Mesenchymal stem cell (in vitro differentiated cells and primary cell): ENCODE data around the gene RPTOR.

Experiments used
- DNase-seq: peaks from one replicate; pipeline ENCODE4 v3.0.0-alpha.2; 2013
- H2AFZ ChIP-seq: one replicate; pipeline ENCODE4 v1.6.1; 2013; ENCODE audit warnings: low read depth, mild to moderate bottlenecking, control low read depth, inconsistent platforms, low read length, moderate library complexity
- H2AK5ac ChIP-seq: 2 replicates; pipeline ENCODE4 v1.6.1; 2013; ENCODE audit warnings: low read length, moderate library complexity, mild to moderate bottlenecking, inconsistent platforms; ENCODE audit not compliant: severe bottlenecking
- H2BK120ac ChIP-seq: one replicate; pipeline ENCODE4 v1.6.1; 2013; ENCODE audit warnings: low read depth, mild to moderate bottlenecking, inconsistent platforms, low read length, moderate library complexity
- H2BK12ac ChIP-seq, 2 experiments: one replicate each; pipeline ENCODE4 v1.6.1; 2013; ENCODE audit warnings: inconsistent platforms in 2 of 2, low read length in 2 of 2, mild to moderate bottlenecking in 2 of 2, moderate library complexity in 2 of 2, control low read depth in 1 of 2
- H2BK15ac ChIP-seq: one replicate; pipeline ENCODE4 v1.6.1; 2013; ENCODE audit warnings: mild to moderate bottlenecking, low read depth, inconsistent platforms; ENCODE audit not compliant: poor library complexity, severe bottlenecking
- H2BK5ac ChIP-seq: 2 replicates; pipeline ENCODE4 v1.6.1; 2013; ENCODE audit warnings: low read depth, mild to moderate bottlenecking, low read length, control low read depth, inconsistent platforms; ENCODE audit not compliant: poor library complexity, severe bottlenecking
- H3K14ac ChIP-seq, 2 experiments: one replicate each; pipeline ENCODE4 v1.6.1; 2013; ENCODE audit warnings: inconsistent platforms in 2 of 2, low read length in 2 of 2, control low read depth in 1 of 2, mild to moderate bottlenecking in 1 of 2, moderate library complexity in 1 of 2
- H3K18ac ChIP-seq, 2 experiments: one replicate each; pipeline ENCODE4 v1.6.1; 2013; ENCODE audit warnings: inconsistent platforms in 2 of 2, low read length in 2 of 2, control low read depth in 1 of 2, low read depth in 1 of 2, mild to moderate bottlenecking in 1 of 2
- H3K23ac ChIP-seq, 2 experiments: one replicate each; pipeline ENCODE4 v1.6.1; 2013; ENCODE audit warnings: inconsistent platforms in 2 of 2, low read length in 2 of 2, mild to moderate bottlenecking in 2 of 2, moderate library complexity in 2 of 2, control low read depth in 1 of 2
- H3K27ac ChIP-seq: 2 replicates; pipeline ENCODE4 v1.5.1; 2013; ENCODE audit warnings: mild to moderate bottlenecking, moderate library complexity, low read length, control low read depth, inconsistent platforms; ENCODE audit not compliant: poor library complexity, severe bottlenecking
- H3K27me3 ChIP-seq, 2 experiments: 2 replicates each; pipeline versions ENCODE4 v1.6.1 to v1.7.0; 2013; ENCODE audit warnings: low read length in 2 of 2, mild to moderate bottlenecking in 2 of 2, moderate library complexity in 2 of 2, control low read depth in 1 of 2, inconsistent platforms in 1 of 2; ENCODE audit not compliant: control insufficient read depth in 1 of 2, insufficient read depth in 1 of 2
- H3K36me3 ChIP-seq, 2 experiments: 2 replicates each; pipeline versions ENCODE4 v1.6.1 to v1.7.0; 2013; ENCODE audit warnings: low read length in 2 of 2, control low read depth in 1 of 2, inconsistent platforms in 1 of 2, low read depth in 1 of 2, mild to moderate bottlenecking in 1 of 2; ENCODE audit not compliant: insufficient read depth in 2 of 2, control insufficient read depth in 1 of 2
- H3K4ac ChIP-seq, 2 experiments: one replicate each; pipeline ENCODE4 v1.6.1; 2013; ENCODE audit warnings: inconsistent platforms in 2 of 2, low read length in 2 of 2, mild to moderate bottlenecking in 2 of 2, moderate library complexity in 2 of 2, control low read depth in 1 of 2, low read depth in 1 of 2
- H3K4me1 ChIP-seq: 2 replicates; pipeline ENCODE4 v1.6.1; 2013; ENCODE audit warnings: low read depth, low read length, control low read depth; ENCODE audit not compliant: control insufficient read depth, insufficient read depth
- H3K4me2 ChIP-seq: 2 replicates; pipeline ENCODE4 v1.6.1; 2013; ENCODE audit warnings: low read length, mild to moderate bottlenecking, inconsistent platforms; ENCODE audit not compliant: poor library complexity, severe bottlenecking
- H3K4me3 ChIP-seq, 2 experiments: 2 replicates each; pipeline versions ENCODE4 v1.5.1 to v1.7.0; 2013; ENCODE audit warnings: low read length in 2 of 2, mild to moderate bottlenecking in 2 of 2, control low read depth in 1 of 2, low read depth in 1 of 2; ENCODE audit not compliant: insufficient read depth in 1 of 2
- H3K79me1 ChIP-seq: replicated peaks from 2 replicates; pipeline ENCODE4 v1.6.1; 2013; ENCODE audit warnings: mild to moderate bottlenecking, control low read depth, low read length, inconsistent platforms; ENCODE audit not compliant: poor library complexity, severe bottlenecking
- H3K9ac ChIP-seq: 2 replicates; pipeline ENCODE4 v1.7.0; 2013; ENCODE audit warnings: mild to moderate bottlenecking, low read length, moderate library complexity
- H3K9me3 ChIP-seq: 2 replicates; pipeline ENCODE4 v1.7.0; 2013; ENCODE audit warnings: mild to moderate bottlenecking, low read length; ENCODE audit not compliant: control insufficient read depth
- H4K8ac ChIP-seq: one replicate; pipeline ENCODE4 v1.6.1; 2013; ENCODE audit warnings: inconsistent platforms, mild to moderate bottlenecking, low read length, moderate library complexity
- H4K91ac ChIP-seq: one replicate; pipeline ENCODE4 v1.6.1; 2013; ENCODE audit warnings: mild to moderate bottlenecking, low read length, inconsistent platforms
- WGBS: methylation state at CpG from one replicate; pipeline ENCODE4 v1.1.7; 2013; ENCODE audit warnings: mixed read lengths; 5-methylcytosine and 5-hydroxymethylcytosine counted together

The RPTOR gene

DNA sequence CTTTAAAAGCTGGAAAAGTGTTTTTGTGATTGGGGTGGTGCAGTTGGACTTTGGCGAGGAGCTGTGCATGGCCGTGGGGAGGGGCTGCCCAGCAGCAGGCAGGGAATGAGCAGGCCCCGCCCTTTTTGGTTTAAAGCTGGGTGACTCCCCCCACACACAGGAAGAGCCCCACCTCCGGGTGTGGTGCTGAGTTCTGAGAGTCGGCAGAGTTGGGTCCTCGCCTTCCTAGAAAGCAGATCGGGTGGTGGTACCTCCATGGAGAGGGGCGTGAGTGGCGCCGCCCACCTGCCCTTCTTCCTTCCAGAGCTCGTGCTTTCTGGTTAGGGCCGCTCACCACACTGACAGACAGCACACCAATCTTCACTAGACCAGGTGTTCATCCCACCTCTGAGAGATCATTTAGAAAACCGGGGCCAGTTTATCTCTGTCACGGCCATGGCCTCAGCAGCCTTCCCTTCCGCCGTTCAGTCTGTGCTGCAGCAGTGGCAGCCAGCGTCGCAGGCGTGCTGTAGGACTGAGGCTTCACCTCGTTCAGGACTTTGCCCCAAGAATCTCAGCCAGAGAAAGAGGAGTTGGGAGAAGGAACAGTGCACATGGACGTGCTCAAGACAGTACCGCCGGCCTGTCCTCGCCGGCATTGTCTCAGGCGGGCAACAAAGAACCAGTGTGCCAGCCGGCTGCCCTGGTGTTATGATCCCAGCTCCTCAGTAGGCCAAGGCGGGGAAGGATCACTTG lies 303.0 kb downstream of the RPTOR start:
- Histone ChIP-seq H2BK5ac (no peak overlapping the region), H3K4me1 (peaks cover 28% of the 10 kb centered on the region), H3K27me3 (no peaks in the 10 kb centered on the region), H2AK5ac (no peak overlapping the region), H3K18ac (no peak overlapping the region), H2BK120ac (no peak overlapping the region), H4K8ac (no peak overlapping the region), H3K36me3 (peaks cover 44 to 54% of the 10 kb centered on the region in 2 experiments), H2BK12ac (no peak overlapping the region), H3K9me3 (no peaks in the 10 kb centered on the region), H4K91ac (no peak overlapping the region), H3K23ac (no peak overlapping the region), H3K79me1 (peaks cover 8% of the 10 kb centered on the region), H3K4me2 (no peak overlapping the region), H2AFZ (no peak overlapping the region), H2BK15ac (no peak overlapping the region), H3K27ac (no peak overlapping the region), H3K14ac (no peak overlapping the region), H3K9ac (no peak overlapping the region), H3K4ac (no peak overlapping the region), H3K4me3 (no peak overlapping the region)
- no peak for DNase-seq
- WGBS, result 95% methylated on average over 26 of the region's 28 CpGs

DNA sequence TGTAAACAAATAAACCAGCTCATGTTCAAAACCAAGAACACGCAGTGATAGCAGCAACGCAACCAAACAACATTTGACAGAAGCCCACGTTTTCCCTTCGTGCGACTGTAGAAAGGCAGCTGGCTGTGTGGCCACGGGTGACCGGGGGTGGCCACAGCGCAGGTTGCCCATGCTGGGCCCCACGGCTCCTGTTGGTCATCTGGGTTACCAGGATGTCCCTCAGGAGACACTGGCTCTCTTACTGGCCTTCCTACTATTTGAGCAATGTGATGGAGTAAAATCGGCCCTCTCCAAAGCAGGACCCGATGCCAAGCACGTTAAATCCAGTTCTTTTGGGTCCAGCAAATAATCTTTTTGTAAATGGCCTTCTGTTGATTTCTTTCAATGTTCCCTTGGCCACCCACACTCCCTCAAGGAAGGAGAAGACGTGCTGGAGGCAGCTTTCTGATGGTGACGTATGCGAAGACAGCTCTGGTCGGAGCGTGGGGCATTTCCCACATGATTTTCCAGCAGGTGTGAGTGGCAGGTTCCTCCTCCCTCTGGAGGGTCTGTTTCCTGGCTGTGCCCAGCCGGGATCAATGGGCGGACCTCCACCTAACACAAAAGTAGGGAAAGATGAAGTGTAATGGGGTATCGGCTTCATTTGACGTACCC lies 303.9 kb downstream of the RPTOR start:
- Histone ChIP-seq H3K79me1 (peaks cover 10% of the 10 kb centered on the region), H3K27ac (no peak overlapping the region), H3K14ac (no peak overlapping the region), H3K4me3 (no peak overlapping the region), H4K91ac (no peak overlapping the region), H2BK15ac (no peak overlapping the region), H3K4me1 (peaks cover 35% of the 10 kb centered on the region), H3K27me3 (no peaks in the 10 kb centered on the region), H3K9ac (no peak overlapping the region), H2BK5ac (no peak overlapping the region), H3K36me3 (peaks cover 51% of the 10 kb centered on the region in 2 experiments), H2BK12ac (no peak overlapping the region), H3K9me3 (no peaks in the 10 kb centered on the region), H2AFZ (no peak overlapping the region), H2BK120ac (no peak overlapping the region), H2AK5ac (no peak overlapping the region), H3K4me2 (no peak overlapping the region), H3K23ac (no peak overlapping the region), H4K8ac (no peak overlapping the region), H3K18ac (no peak overlapping the region), H3K4ac (no peak overlapping the region)
- 98% methylated on average over 19 of the region's 21 CpGs for WGBS
- DNase-seq, result no peak

DNA sequence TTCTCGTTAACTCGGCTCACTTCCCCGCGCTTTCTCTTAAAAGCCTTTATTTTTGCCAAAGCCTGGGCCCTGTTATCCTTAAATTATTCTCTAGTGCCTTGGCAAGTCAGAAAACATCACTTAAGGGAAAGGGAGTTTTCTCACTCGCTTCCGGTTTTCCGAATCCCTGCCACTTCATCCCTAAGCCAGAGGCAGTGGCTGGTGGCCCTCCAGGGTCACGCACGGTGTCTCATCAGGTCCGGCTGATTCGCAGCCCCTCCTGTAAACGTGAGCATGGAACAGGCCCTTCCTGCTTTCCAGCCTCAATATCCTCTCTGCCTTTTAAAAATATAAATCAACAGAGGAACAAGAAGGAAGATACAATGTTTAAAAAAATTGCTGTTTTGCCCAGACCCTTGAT lies 304.5 kb downstream of the RPTOR start:
- Histone ChIP-seq H2BK120ac (no peak overlapping the region), H2BK15ac (no peak overlapping the region), H3K36me3 (peaks cover 49 to 51% of the 10 kb centered on the region in 2 experiments), H4K91ac (no peak overlapping the region), H3K27ac (no peak overlapping the region), H3K4me1 (peaks cover 31% of the 10 kb centered on the region), H2AFZ (no peak overlapping the region), H3K18ac (no peak overlapping the region), H2BK5ac (no peak overlapping the region), H3K4me2 (no peak overlapping the region), H3K27me3 (no peaks in the 10 kb centered on the region), H2AK5ac (no peak overlapping the region), H3K4me3 (no peak overlapping the region), H3K9ac (no peak overlapping the region), H2BK12ac (no peak overlapping the region), H3K4ac (no peak overlapping the region), H4K8ac (no peak overlapping the region), H3K9me3 (no peaks in the 10 kb centered on the region), H3K23ac (no peak overlapping the region), H3K79me1 (peaks cover 8% of the 10 kb centered on the region), H3K14ac (no peak overlapping the region)
- no peak for DNase-seq
- 98% methylated on average over 12 of the region's 12 CpGs for WGBS

DNA sequence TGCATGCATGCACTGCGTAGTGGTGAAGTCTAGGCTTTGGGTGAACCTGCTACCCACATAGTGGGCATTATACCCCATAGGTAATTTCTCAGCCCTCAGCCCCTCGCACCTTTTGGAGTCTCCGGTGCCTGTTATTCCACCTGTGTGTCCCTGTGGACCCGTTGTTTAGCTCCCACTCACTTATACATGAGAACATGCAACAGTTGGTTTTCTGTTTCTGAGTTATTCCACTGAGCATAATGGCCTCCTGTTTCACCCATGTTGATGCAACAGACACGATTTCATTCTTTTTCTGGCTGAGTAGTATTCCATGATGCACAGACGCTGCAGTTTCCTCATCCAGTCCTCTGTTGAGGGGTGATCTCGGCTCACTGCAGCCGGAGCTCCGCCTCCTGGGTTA lies 305.5 kb downstream of the RPTOR start:
- no peak overlapping the region for H3K4me3 ChIP-seq
- H2BK5ac ChIP-seq, result no peak overlapping the region
- no peak overlapping the region for H3K4me2 ChIP-seq
- WGBS, result 98% methylated on average over 9 of the region's 9 CpGs
- no peak overlapping the region for H2BK12ac ChIP-seq
- no peak overlapping the region for H3K27ac ChIP-seq
- no peak overlapping the region for H3K4ac ChIP-seq
- H4K91ac ChIP-seq, result no peak overlapping the region
- no peak overlapping the region for H2BK15ac ChIP-seq
- H3K4me1 ChIP-seq, result peaks cover 25% of the 10 kb centered on the region
- H3K18ac ChIP-seq, result no peak overlapping the region
- H4K8ac ChIP-seq, result no peak overlapping the region
- H2BK120ac ChIP-seq, result no peak overlapping the region
- H3K23ac ChIP-seq, result no peak overlapping the region
- H2AFZ ChIP-seq, result no peak overlapping the region
- H3K9me3 ChIP-seq, result no peaks in the 10 kb centered on the region
- H3K9ac ChIP-seq, result no peak overlapping the region
- DNase-seq, result no peak
- no peak overlapping the region for H3K14ac ChIP-seq
- peaks cover 7% of the 10 kb centered on the region for H3K79me1 ChIP-seq
- H3K36me3 ChIP-seq, result peaks cover 48 to 51% of the 10 kb centered on the region in 2 experiments
- no peaks in the 10 kb centered on the region for H3K27me3 ChIP-seq
- no peak overlapping the region for H2AK5ac ChIP-seq
